ACC112 (cell line): ENCODE measurements around the gene KCNQ1OT1.

Source experiments
- H2AFZ ChIP-seq: fragments of 200-600 bp; sonication (generic); one replicate; pipeline ENCODE4 v1.6.0; 2017; ENCODE audit warnings: antibody characterized with exemption, low read length; ENCODE audit not compliant: unreplicated experiment
- H3K27ac ChIP-seq: fragments of 200-600 bp; sonication (generic); 2 replicates; pipeline ENCODE4 v1.5.1; 2014; ENCODE audit warnings: low read depth, mild to moderate bottlenecking, antibody characterized with exemption, low read length, moderate library complexity
- H3K27me3 ChIP-seq: fragments of 200-600 bp; sonication (generic); 2 replicates; pipeline ENCODE4 v1.6.1; 2014; ENCODE audit warnings: mild to moderate bottlenecking, antibody characterized with exemption, low read length, moderate library complexity, mixed read lengths; ENCODE audit not compliant: insufficient read depth
- H3K36me3 ChIP-seq: fragments of 200-600 bp; sonication (generic); 2 replicates; pipeline ENCODE4 v1.6.1; 2016; ENCODE audit warnings: mild to moderate bottlenecking, antibody characterized with exemption, low read length, moderate library complexity, mixed read lengths; ENCODE audit not compliant: insufficient read depth
- H3K4me1 ChIP-seq: fragments of 200-600 bp; sonication (generic); one replicate; pipeline ENCODE4 v1.6.1; 2016; ENCODE audit warnings: low read length, mixed read lengths; ENCODE audit not compliant: insufficient read depth, unreplicated experiment, control insufficient read depth
- H3K4me3 ChIP-seq: fragments of 200-600 bp; sonication (generic); 2 replicates; pipeline ENCODE4 v1.5.1; 2014; ENCODE audit warnings: mild to moderate bottlenecking, low read depth, low read length
- H3K79me2 ChIP-seq: fragments of 200-600 bp; sonication (generic); one replicate; pipeline ENCODE4 v1.6.0; 2016; ENCODE audit warnings: low read length; ENCODE audit not compliant: control insufficient read depth, unreplicated experiment, insufficient read depth

The KCNQ1OT1 gene

GRCh38 chr11:2691355-2691761, 8.4 kb downstream of the KCNQ1OT1 start:
- H3K4me1 ChIP-seq, result peaks cover 5% of the 10 kb centered on the region
- H3K79me2 ChIP-seq, result peaks cover 77% of the 10 kb centered on the region
- no peaks in the 10 kb centered on the region for H3K36me3 ChIP-seq
- H3K4me3 ChIP-seq, result no peak overlapping the region
- H3K27me3 ChIP-seq, result no peaks in the 10 kb centered on the region
- no peak overlapping the region for H2AFZ ChIP-seq
- no peak overlapping the region for H3K27ac ChIP-seq

- Histone ChIP-seq H3K4me3 (no peak overlapping the region), H2AFZ (no peak overlapping the region), H3K36me3 (no peaks in the 10 kb centered on the region), H3K27me3 (no peaks in the 10 kb centered on the region), H3K4me1 (no peaks in the 10 kb centered on the region), H3K27ac (no peak overlapping the region), H3K79me2 (peaks cover 75% of the 10 kb centered on the region)
These were observed 9.0 kb downstream of the KCNQ1OT1 start for GRCh38 chr11:2690596-2691354.

- no peak overlapping the region for H3K4me3 ChIP-seq
- H2AFZ ChIP-seq, result no peak overlapping the region
- peaks cover 68% of the 10 kb centered on the region for H3K79me2 ChIP-seq
- no peaks in the 10 kb centered on the region for H3K27me3 ChIP-seq
- no peaks in the 10 kb centered on the region for H3K4me1 ChIP-seq
- H3K27ac ChIP-seq, result no peak overlapping the region
- no peaks in the 10 kb centered on the region for H3K36me3 ChIP-seq
These were observed 9.9 kb downstream of the KCNQ1OT1 start for GRCh38 chr11:2689651-2690575.

GRCh38 chr11:2688381-2689231, 11.2 kb downstream of the KCNQ1OT1 start:
- Histone ChIP-seq H3K36me3 (no peaks in the 10 kb centered on the region), H3K27me3 (no peaks in the 10 kb centered on the region), H3K27ac (no peak overlapping the region), H3K4me1 (no peaks in the 10 kb centered on the region), H2AFZ (no peak overlapping the region), H3K4me3 (no peak overlapping the region), H3K79me2 (peaks cover 62% of the 10 kb centered on the region)

GRCh38 chr11:2687782-2688191, 12.0 kb downstream of the KCNQ1OT1 start:
- H3K4me1 ChIP-seq, result no peaks in the 10 kb centered on the region
- H3K27ac ChIP-seq, result no peak overlapping the region
- no peak overlapping the region for H3K4me3 ChIP-seq
- H3K27me3 ChIP-seq, result no peaks in the 10 kb centered on the region
- peaks cover 59% of the 10 kb centered on the region for H3K79me2 ChIP-seq
- H3K36me3 ChIP-seq, result no peaks in the 10 kb centered on the region
- H2AFZ ChIP-seq, result no peak overlapping the region

GRCh38 chr11:2687223-2687530, 12.6 kb downstream of the KCNQ1OT1 start:
- Histone ChIP-seq H3K27me3 (no peaks in the 10 kb centered on the region), H3K4me1 (no peaks in the 10 kb centered on the region), H3K4me3 (no peak overlapping the region), H2AFZ (no peak overlapping the region), H3K27ac (no peak overlapping the region), H3K79me2 (peaks cover 57% of the 10 kb centered on the region), H3K36me3 (no peaks in the 10 kb centered on the region)

GRCh38 chr11:2686360-2687222, 13.2 kb downstream of the KCNQ1OT1 start:
- peaks cover 56% of the 10 kb centered on the region for H3K79me2 ChIP-seq
- H3K36me3 ChIP-seq, result no peaks in the 10 kb centered on the region

GRCh38 chr11:2685566-2686359, 14.0 kb downstream of the KCNQ1OT1 start:
- Histone ChIP-seq H3K4me3 (no peak overlapping the region), H3K36me3 (no peaks in the 10 kb centered on the region), H3K4me1 (no peaks in the 10 kb centered on the region), H3K27me3 (no peaks in the 10 kb centered on the region), H3K27ac (no peak overlapping the region), H3K79me2 (peaks cover 55% of the 10 kb centered on the region), H2AFZ (no peak overlapping the region)

More at GRCh38 chr11:2686360-2687222, 13.2 kb downstream of the KCNQ1OT1 start:
- Histone ChIP-seq H3K27ac (no peak overlapping the region), H3K4me3 (no peak overlapping the region), H2AFZ (no peak overlapping the region), H3K4me1 (no peaks in the 10 kb centered on the region), H3K27me3 (no peaks in the 10 kb centered on the region)

- H3K36me3 ChIP-seq, result no peaks in the 10 kb centered on the region
- H3K27me3 ChIP-seq, result no peaks in the 10 kb centered on the region
- peaks cover 54% of the 10 kb centered on the region for H3K79me2 ChIP-seq
- H3K4me1 ChIP-seq, result no peaks in the 10 kb centered on the region
- no peak overlapping the region for H3K27ac ChIP-seq
- no peak overlapping the region for H3K4me3 ChIP-seq
- no peak overlapping the region for H2AFZ ChIP-seq
These were observed 14.7 kb downstream of the KCNQ1OT1 start for GRCh38 chr11:2685051-2685450.
